Right hindlimb (tissue), 1 donor: ENCODE results near the gene DYSF.

Experiments
- DNase-seq: peaks from one replicate; pipeline ENCODE4 v3.0.0-alpha.2; 2018

The DYSF gene

DNA sequence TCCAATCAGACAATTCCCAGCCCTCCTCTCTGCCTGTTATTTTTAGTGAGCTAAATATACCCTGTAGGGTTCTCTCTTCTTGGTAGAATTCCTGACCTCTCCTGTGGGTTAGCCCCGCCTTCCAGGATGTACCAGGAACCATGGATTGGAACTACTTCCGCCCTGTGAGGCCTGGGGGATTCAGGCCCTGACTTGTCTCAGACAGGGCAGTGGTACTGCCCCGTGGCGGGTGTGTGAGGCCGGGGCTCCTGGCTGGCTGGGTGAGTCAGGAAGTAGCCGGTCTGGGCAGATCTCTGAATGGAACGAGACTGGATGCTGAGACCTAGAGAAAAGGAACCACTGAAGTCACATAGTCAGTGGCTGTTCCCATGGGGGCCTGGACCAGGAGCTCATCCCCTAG is 50.5 kb downstream of the DYSF start:
- DNase-seq: no peak

DNA sequence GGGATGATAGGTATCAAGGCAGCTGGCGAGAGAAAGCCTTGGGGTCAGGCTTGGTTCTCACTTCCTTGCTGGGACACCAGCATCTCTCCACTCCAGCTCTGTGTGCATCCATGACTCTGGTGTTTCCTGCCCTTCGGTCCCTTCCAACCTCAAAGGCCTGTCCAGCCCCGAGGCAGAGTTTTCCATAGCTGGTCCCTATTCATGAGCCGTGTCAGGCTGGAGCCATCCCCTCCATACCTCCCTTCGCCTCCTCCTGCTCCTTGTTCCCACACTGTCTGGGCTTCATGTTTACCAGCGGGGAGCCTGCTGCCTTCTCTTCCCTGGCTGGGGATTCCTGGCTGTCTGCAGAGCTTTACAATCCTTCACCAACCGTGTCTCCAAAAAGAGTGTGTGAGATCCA is 51.2 kb downstream of the DYSF start:
- no peak for DNase-seq

DNA sequence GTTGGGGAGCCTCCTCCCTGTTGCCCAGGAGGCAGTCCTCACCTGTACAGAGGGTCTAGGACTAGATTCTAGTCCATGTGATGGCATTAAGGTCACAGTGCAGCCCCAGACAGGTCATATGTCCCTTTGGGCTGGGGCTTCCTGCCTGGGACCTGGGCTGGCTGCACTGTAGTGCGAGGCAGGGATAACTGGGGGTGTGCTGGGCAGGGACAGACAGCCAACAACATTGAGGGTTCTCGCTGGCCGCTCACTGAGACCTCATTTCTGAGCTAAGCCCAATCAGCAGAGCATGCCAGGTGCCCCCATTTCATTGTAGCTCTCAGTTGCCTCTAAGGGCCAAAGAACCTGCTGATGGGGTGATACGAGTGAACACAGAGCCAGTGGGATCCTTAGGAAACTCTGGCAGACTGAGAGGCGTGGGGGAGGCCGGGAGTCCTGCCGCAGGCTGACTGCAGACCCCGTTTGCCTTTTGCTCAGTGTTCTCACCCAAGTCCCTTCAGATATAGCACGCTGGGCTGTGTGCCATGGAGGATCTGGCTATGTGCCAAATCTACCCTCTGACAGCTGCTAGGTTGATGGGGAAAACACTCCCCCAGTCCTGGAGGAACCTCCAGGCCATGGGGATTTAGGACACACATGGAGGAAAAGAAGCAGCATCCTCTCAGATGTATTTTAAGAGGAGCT is 51.9 kb downstream of the DYSF start:
- peak; percentile 57 for DNase-seq

DNA sequence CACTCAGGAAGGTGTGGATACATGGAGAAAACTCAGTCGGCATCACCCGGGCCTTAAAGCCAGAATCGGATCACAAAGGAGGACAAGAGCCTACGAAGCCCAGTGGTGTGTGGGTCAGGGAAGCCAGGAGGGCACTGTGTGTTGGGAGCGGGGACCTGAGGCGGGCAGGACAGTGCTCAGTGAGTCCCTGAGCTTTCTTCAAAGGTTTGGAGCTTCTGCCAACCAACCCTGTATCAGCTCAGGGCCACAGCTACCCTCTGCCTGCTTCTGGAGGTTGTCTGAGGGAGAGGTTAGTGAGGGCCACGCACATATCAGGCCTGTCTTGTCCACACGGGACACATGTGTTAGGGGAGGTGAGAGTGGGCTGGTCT is 52.4 kb downstream of the DYSF start:
- no peak for DNase-seq

DNA sequence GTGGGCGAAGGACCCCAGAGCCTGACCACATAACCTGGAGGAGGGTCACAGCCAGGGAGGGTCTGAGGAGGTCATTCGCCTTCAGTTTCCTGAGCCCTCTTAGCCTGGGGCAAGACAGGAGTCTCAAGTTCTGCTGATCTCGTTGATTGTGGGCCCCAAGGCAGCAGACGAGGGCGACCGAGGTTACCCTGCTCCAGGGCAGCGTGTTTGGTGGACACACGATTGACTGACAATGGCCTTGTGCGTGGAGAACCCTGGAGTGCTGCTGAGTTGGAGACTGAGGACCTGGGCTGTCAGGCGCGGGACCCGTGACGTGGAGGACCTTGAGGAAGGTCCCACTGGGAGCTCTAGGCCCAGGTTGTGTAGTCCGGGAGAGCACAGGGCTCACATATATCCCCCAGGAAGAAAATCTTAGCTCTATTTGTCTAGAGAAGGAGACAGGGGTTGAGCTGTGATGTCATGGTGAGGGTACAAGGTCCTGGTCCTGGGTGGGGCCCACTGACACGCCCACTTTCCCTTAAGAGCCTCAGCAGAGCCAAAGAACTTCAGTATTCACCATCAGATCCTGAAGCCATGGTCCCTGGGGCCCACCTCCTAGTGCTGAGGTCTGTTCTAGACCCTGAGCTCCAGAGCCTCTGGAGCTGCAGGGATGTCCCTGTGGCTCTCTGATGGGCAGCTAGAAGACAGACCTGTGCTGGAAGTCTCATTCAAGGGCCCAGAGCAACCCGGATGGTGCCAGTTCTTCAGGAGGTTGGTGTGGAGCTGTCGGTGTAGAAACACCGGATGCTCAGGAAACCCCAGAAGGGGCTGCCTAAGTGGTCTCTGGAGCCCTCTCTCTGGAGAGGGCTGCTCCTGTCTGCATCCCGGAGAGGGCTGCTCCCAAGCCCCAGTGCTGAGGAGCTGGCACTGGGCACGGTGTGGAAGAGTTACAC is 53.1 kb downstream of the DYSF start:
- DNase-seq: no peak

DNA sequence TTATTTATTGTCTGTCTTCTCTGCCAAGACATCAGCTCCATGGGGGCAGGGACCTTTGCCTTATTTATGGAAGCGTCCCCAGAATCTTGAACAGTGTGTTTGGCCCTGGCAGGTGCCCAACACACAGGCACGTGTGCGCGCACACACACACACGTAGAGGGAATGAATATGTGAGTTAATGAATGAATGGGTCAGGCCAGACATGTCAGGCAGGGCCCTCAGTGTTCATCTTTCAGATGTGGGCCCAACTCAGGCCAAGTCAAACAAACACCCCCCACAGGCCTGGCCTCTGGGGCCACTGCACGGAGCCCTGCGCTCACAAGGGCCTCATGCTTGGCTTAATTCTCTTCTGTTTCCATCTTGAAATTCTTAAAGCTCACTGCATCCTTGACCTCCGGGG is 54.1 kb downstream of the DYSF start:
- DNase-seq: no peak

DNA sequence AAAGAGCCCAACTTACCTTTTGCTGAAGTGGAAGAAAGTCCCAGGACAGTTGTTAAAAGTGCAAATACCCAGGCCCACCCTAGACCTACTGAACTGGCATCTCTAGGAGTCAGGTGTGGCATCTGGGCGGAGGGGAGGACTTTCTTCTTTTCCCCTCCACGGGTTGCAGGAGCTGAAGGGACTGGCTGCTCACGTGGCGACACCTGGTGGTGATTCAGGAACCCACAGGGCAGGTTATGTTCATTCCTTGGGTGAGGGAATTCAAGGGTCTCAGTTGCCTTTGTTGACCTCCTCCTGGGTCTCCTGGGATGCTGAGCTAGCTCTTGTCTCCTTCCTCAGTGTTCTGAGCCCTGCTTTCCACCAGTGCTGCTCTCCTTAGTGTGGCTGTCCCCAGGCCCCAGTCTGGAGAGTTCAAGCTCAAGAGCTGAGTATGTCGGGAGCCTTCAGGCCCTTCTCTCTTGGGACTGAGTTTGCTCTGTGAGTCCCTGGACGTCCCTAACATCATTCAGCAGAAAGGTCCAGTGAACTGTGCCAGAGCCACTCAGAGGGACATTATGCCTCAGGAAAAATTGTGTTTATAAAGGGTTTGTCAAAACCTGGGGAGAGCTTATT is 56.9 kb downstream of the DYSF start:
- DNase-seq: peak; percentile 64

DNA sequence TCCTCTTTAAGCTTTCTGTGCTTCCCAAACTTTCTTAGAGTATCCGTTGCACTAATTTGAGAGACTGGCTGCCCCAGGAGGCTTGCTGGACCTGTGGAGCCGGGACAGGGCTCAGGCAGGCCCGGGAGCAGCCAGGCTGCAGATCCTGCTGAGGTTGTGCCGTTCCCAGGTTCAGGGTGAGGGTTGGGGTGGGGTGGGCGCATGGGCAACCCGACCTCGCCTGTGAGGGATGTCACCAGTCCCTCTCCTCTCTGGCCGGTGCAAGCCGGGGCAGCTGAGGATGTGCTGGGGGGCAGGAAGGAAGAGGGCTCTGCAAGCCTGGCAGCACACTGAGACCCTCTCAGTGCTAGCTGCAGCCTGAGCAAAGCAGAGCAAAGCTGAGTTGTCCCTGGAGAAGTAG is 57.6 kb downstream of the DYSF start:
- DNase-seq: no peak

DNA sequence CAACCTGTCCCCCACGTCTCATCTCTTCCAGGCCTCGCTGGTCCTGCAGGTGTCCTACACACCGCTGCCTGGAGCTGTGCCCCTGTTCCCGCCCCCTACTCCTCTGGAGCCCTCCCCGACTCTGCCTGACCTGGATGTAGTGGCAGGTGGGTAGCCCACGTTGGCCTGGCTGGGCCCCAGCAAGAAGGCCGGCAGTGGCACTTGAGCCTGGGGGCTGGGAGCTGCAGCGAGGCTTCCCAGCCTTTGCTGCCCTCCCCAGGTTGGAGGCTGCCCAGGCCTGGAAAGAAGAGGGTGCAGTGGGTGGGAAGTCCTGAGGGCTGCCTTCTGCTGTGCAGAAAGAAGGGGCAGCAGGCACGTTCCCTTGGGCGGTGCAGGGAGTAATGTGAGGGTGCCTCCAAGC is 58.4 kb downstream of the DYSF start:
- no peak for DNase-seq

DNA sequence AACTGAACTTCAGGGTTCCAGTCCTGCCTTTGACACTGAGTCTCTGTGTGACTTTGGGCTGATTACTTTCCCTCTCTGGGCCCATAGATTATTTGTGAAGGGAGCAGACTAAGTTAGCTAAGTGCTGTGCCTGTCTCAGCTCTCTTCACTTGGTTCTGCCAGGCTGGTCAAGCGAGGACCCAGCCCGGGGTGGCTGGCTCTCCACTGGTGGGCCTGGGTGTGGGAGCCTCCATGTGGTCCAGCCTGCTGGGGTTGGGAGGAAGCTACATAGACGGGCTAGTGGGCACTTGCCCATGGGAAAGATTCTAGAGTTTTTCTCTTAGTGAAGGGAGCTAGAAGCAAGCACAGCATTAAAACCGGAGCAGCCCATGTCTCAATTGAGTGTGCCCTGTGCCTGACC is 59.0 kb downstream of the DYSF start:
- DNase-seq: no peak

DNA sequence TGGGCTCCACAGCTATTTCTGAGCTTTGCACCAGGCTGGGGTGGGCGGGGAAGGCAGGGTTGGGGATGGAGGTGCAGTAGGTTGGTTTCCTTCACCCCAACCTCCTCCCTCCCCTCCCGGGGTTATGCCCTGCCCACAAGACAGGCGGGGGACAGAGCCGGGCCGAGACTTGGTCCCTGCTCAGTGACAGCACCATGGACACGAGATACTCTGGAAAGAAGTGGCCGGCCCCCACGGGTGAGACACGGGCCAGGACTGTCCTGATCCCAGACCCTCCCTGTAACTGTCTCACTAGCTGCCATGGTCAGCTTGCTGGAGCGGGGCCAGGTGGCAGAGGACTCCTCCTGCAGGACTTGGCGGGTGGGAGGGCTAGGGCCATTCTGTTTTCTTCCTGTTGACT is 59.7 kb downstream of the DYSF start:
- DNase-seq: no peak

DNA sequence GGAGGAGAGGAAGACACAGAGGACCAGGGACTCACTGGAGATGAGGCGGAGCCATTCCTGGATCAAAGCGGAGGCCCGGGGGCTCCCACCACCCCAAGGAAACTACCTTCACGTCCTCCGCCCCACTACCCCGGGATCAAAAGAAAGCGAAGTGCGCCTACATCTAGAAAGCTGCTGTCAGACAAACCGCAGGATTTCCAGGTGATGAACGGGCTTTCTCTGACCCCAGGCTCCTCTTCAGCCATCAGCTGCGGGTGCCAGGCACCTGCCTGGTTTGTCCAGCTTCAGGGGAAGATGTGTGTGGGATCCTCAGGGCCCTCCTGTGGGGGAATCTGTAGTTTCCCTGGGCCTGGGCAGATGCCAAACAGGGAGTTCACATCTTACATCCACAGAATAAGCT is 60.4 kb downstream of the DYSF start:
- no peak for DNase-seq

DNA sequence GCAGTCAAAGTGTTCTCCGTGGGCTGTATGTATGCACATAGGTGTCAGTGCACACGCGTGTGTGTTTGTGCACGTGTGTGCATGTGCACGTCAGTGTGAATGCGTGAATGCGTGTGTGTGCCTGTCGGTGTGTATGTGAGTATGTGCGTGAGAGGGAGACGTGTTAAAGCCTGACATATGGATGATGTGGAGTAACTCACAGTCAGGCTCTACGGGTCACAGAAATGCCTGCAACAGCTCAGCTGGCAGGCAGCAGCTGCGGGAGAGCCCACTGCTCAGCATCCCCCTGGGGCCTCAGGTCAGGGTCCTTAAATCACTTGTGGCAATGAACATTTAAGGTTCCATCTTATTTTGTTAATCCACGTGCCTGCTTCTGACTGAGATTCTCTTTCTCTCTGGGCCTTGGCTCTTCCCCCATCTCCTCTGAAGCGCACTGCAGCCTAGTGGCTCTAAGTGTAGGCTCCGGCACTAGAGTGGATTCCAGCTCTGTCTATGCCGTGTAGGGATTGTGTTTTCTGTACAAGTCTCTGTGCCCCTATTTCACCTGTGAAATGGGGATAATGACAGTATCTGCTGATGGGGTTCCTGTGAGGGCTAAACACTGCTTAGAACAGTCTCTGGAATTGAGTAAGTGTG is 63.0 kb downstream of the DYSF start:
- no peak for DNase-seq

DNA sequence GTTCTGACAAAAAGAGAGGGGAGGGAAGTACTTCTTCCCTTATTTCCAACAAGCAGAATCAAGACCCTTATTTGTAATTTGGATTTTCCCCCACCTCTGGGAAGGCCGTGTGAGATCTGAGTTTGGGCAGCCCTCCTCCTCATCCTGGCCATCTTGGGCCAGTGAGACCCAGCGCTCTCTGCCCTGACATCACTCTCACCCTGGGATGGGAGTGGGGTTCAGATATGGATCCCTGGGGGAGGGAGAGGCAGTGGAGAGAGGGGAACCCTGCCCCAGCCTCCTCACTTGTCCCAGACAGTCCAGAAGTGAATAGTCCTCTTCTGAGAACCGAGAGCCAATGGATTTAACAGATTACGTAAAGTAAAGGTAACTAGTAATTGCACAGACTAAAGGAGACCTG is 64.5 kb downstream of the DYSF start:
- DNase-seq: no peak

DNA sequence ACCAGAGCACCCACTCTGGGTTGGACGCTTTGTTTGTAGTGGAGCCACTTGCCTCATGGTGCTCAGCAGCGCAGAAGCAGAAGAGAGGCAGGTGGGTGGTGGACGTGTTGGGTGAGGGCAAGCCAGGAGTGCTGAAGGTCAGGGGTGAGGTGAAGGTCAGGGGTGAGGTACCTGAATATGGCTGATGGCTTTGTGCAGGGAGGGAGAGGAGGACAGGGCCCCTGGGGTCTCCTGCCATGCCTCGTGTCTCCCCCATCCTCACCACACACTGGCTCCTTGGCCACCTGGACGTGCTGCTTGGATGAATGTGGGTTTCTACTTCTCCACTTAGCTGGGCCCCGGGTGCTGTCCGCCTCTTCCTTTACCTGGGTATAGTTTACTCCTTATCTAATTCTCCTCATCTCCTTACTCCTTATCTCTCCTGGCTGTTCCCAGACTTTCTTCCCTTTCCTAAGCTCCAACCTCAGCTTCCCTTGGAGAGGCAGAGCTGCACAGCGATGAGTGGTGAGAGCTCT is 68.1 kb downstream of the DYSF start:
- no peak for DNase-seq

DNA sequence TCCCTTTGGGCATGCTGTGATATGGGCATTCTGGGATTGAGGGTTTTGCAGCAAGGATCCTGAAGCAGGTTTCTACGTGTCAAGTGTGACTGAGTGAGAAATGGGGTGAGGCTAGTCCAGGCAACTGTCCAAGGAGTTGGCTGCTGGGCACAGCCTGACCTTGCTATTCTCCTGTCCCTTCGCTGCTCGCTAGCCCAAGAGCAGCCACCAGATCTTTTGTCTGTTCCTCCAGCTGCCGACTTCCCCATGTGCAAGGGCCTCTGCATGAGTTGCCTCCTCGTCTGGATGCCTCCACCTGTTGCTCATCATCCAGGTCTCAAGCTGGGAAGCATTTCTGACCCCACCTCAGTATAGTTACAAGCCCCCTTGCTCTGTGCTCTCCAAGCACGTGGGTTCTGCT is 71.1 kb downstream of the DYSF start:
- no peak for DNase-seq

DNA sequence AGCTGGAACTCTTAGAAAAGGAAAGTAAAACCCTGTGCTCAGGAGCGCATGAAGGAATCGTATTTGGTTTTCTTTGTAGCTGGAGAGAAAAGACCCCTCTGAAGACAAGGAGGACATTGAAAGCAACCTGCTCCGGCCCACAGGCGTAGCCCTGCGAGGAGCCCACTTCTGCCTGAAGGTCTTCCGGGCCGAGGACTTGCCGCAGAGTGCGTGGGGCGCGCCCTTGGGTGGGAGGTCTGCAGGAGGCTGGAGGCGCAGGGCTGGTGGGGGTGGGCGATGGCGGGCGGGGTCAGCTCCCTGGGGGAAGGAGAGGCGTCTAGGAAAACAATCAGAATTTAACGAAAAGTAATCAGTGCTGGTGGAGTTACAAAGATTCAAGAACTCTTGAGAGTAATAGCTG is 72.8 kb downstream of the DYSF start:
- no peak for DNase-seq

DNA sequence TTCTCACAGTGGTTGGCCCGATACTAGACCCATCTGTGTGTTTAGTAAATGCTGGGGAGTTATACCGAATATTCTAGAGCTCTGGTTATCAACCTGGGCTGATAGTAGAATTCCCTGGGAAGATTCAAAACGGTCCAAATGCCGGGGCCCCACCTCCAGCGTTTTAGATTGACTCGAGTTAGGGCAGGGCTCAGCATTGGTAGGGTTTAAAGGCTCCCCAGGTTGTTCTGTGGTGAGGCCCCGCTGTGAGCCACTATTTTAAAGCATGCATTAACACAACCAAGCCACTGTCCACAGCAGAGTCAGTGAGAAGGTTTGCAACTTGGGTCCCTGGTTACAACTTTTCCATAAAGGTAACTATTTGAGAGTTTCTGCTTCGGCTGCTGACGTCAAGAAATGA is 73.6 kb downstream of the DYSF start:
- DNase-seq: peak; percentile 17

DNA sequence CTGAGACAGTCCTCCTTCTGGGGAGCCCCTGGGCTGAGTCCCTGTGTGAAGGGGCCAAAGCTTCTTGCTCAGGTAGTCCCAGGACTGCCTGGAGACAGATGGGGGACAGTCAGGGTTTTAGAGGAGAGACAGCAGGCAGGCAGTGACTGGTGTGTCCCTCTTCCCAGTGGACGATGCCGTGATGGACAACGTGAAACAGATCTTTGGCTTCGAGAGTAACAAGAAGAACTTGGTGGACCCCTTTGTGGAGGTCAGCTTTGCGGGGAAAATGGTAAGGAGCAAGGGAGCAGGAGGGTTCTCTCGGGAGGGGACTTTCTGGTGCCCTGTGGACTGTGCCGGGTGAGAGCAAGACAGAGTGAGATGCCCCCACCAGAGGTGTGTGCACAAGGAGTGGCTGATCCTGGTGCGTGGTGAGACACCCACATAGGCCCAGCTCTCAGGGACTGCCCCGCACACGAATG is 74.8 kb downstream of the DYSF start:
- DNase-seq: peak; percentile 0

DNA sequence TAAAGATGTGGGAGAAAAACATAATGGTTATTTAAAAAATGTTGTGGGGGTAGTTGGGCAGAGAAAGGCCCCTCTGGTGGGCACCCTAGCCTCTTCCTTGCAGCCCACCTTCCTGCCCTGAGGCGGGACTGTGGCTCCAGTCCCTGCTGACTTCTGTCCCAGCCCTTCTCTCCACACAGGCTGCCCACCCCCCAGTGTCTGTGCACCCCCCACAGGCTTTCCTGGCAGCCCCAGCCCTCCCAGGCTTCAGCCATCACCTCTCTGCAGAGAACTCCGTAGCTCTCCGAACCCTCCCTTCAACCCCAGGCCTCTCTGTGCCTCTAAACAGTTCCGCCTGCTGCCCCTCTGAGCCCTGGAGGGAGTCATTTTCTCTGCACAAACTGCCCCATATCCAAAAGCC is 75.4 kb downstream of the DYSF start:
- peak; percentile 6 for DNase-seq

DNA sequence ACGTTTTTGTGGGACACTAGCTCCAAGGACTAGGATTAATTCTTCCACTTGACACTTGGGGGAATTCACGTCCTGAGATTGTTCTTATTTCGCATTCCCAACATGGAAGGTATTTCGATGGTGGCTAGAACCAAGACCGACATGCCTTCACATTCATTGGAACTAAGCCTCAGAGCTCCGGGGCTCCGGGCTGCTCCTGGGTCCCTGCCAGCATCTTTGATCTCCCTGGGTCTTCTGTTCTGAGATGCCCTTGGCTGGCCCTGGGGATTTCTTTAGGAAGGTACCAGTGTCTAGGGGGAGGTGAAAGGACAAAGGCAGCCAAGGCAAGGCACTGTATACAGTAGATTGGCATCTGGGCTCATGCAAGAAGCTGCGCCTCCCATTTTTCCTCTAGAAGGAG is 76.8 kb downstream of the DYSF start:
- DNase-seq: peak; percentile 10

DNA sequence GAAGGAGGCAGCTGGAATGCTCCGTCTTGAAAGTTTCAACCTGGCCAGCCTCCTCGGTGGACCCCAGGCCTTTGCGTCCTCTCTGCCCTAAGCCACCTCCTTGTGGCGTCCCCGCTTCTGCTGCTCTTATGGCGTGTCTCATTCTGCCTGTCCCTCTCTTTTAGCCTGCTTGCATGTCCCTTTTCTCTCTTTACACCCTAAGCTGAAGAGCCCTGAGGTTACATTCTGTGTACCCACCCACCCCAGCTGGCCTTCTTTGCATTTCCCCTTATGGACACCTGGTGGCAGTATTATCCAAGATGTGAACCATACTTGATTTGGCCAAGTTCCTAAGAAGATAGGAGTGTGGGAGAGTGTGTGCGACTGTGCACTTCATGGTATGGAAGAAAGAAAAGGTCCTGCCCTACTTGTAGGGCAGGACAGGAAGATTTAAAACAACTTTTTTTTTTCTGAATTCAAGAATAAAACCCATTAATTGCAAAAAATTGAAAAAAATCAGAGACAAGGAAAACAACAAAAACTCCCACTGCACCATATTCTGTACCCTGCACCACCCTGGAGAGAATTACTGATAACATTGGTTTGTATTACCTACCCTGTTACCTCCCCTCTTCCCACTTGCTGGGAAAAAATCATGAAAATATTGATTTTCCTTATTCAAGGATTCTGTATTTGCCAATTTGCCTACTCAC is 77.4 kb downstream of the DYSF start:
- peak; percentile 28 for DNase-seq
